HG03135 (cell line): Measurements from ENCODE around the gene CRYBG3.

Experiments
- ATAC-seq: cut with Tn5 transposase; IDR thresholded peaks from one replicate; pipeline ENCODE4 v1.9.1; 2021; ENCODE audit warnings: mild to moderate bottlenecking, moderate library complexity; ENCODE audit not compliant: unreplicated experiment

The CRYBG3 gene

GRCh38 chr3:97939401-97939800 is 117.6 kb downstream of the CRYBG3 start:
- no peak for ATAC-seq

DNA sequence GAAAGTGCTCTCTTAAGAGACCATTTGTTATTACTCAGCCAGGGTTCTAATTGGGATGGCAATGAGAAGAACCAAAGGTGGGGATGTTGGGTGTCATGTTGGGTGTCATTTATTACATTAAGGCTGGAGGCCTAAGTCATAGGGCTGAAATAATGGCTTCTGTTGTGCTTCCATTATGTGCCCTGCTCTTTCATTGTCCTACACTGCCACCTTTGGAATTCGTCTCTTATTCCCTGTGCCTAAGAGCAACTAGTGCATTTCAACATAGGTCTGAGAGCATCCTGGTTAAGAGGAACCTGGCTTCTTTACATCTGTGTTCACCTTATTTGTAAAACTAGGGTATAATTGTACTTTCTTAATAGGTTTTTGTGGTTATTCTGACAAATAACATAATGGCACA is 118.2 kb downstream of the CRYBG3 start:
- no peak for ATAC-seq

GRCh38 chr3:97942801-97943546 is 121.2 kb downstream of the CRYBG3 start:
- ATAC-seq: no peak

DNA sequence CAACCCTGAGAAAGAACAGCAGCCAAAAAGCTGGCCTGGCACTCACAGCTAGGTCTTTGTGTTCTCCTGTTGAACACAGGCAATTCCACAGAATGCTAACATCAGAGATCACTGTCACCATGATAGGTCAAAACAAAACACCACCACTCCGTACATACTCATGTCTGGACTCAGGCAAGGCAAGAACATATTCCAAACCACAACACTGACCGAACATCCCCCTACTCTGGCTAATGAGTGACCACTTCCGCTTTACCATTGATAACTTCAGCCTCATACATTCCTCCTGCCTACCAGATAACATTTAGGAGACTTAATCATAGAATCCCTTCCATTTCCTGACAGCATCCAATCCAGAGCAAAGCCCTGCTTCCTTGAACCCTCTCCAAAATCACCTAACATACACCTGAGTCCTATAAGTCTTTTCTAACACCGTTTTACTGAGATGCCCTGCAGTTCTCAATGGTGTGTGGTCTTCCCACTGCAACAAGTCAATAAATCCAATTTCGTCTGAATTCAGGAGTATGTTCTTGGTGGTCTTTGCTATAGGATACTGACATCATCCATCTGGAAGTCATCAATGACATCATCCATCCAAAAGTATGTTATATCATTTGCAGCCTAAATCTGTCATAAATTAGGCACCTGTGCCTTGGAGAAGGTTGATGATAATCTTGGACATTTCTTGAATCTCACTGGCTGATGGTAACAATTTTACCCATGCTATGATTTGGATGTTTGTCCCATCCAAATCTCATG is 126.7 kb downstream of the CRYBG3 start:
- no peak for ATAC-seq

- no peak for ATAC-seq
Observed at GRCh38 chr3:97949110-97949485, 127.3 kb downstream of the CRYBG3 start.

- ATAC-seq: no peak
Observed at GRCh38 chr3:97949743-97950142, 127.9 kb downstream of the CRYBG3 start.

GRCh38 chr3:97950360-97950759 is 128.5 kb downstream of the CRYBG3 start:
- ATAC-seq: no peak

- no peak for ATAC-seq
Observed at GRCh38 chr3:97952280-97952679, 130.5 kb downstream of the CRYBG3 start.

DNA sequence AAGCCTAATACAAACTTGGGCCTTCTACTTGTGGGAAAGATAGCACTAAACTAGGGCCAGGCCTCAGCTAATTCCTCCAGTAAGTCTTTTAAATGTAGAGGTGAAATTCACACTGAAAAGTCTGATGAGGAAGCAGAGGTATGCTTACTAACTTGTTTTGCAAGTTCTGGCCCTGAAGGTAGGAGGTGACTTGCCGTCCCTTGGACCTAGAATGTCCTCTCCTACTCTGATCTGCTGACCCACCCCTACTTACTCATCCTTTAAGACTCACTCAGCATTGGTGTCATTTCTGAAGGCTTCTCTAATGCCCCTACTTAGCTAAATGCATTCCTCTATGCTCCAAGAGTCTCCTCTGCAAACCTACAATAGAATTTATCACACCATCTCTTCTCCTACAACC is 131.1 kb downstream of the CRYBG3 start:
- ATAC-seq: no peak

GRCh38 chr3:97954228-97954827 is 132.5 kb downstream of the CRYBG3 start:
- no peak for ATAC-seq

DNA sequence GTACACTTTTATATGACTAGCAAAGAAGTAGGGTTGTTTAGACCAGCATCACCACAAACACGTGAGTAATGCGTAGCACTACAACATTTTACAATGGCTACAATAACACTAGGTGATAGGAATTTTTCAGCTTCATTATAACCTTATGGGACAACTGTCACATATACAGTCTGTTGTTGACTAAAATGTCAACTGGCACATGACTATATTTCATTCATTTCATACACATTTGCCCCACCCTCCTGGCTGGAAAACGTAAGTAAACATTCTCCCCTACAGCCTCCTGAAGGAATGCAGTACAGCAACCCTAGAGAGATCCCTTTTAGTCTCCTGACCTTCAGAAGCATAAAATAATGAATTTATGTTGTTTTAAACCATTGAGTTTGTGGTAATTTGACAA is 134.2 kb downstream of the CRYBG3 start:
- no peak for ATAC-seq

- ATAC-seq: no peak
Observed at GRCh38 chr3:97957617-97958311, 136.0 kb downstream of the CRYBG3 start.

GRCh38 chr3:97958396-97958795 is 136.6 kb downstream of the CRYBG3 start:
- no peak for ATAC-seq

DNA sequence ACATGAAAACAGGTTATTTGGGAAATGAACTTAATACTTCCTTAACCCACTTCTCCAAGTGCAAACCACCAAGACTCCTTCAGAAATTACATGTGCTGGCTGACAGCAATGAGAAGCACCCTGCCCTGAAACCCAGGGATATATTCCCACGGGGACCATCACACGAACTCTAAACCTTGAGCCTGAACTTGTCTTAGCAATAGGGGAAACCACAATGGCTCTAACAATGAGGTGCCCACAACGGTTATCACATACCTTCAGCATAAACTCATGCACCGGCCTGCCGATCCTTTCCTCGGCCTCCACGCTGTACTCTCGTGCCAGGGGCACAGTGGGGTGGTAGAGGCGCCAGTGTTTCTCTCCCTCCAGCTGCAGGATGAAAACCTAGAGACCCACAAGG is 137.0 kb downstream of the CRYBG3 start:
- no peak for ATAC-seq

DNA sequence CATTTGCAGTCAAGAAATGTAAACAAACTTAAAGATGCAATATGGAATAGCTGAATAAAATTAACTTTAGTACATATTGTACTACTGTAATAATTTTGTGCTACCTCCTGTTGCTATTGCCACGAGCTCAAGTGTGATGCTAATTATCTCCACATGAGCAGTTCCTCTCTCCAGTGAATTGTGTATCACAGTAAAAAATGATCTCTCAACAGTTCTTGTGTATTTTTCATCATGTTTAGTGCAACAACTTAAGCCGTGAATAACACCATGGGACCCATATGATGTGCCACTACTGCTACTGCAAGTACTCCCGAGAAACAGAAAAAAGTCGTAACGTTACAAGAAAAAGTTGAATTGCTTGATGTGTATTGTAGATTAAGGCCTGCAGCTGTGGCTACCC is 138.1 kb downstream of the CRYBG3 start:
- no peak for ATAC-seq

- no peak for ATAC-seq
Observed at GRCh38 chr3:97960551-97960950, 138.7 kb downstream of the CRYBG3 start.

DNA sequence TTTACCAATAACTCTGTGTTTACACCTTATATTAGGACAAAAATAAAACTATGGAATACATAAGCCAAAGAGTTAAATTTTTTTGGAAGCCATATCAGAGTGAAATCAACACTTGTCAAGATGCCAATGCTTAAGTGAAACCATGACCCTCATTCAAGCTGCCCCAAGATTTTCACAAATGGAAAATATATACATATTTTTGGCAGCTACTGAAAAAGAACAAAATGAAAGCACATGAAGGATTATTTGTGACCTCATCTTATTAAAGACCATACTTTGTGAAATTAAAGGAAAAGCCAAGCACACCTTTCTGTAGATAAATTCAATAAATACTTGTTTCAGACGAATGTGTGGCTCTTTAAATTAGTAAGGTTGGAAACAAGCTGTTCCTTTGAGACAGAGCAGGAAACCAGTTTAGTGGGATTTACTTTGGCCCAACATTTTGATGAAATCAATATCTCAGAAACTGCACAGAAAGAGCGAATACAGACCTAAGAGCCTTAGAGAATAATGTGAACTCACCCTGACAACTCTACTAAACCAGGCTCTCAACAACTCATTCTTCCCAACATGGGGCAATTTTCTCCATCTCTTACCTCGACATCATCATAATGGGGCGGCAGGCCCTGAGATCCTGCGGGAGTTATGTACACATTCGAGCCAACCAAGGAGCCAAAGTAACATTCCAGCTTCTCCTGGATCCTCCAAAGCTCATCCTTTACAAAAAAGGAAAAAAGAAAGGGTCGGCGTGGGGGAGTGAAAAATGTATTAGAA is 139.4 kb downstream of the CRYBG3 start:
- ATAC-seq: no peak

GRCh38 chr3:97967966-97968365 is 146.2 kb downstream of the CRYBG3 start:
- ATAC-seq: no peak

GRCh38 chr3:97968376-97968775 is 146.6 kb downstream of the CRYBG3 start:
- ATAC-seq: no peak

DNA sequence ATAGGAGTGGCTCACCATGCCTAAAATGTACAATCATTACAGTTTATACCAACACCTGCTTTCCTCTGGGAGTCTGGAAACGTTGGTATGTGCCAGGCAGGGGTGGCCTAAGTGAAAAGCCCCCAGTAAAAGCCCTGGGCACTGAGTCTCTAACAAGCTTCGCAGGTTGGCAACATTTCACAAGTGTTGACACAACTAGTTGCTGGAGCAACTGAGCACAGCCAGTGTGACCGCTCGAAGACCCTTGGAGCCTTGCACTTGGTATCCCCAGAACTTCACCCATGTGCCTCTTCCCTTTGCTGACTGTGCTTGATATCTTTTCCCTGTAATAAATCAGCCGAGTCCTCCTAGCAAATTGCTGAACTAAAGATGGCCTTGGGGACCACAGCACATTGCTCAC is 147.7 kb downstream of the CRYBG3 start:
- no peak for ATAC-seq

DNA sequence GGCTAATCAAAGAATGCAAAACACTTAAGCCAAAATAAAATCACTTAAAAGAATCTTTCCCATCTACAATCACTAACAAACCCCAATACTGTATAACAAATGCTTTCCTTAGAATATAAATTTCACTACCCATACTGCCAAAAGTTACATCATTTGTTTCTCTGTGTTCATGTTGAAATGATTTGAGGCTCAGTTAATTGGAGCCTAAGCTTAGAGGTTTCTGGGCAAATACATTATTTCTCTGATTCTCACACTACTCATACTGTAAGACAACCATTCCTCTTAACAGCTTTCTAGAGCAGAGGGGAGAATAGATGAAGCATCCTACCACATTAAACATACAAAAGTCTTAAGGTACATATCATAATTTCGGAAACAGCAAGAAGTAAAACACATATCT is 148.3 kb downstream of the CRYBG3 start:
- ATAC-seq: no peak
